Psoas muscle (tissue), 8 donors: ENCODE data around the gene LCAT. TPM values are rescaled to one million over a fixed set of nuclear protein-coding genes. Genes with fewer than 3 reads are reported as not detected.

Experiments
- ATAC-seq, 4 donors: fragments of 200-7000 bp; cut with Tn5 transposase; one replicate each; pipeline ENCODE4 v1.9.1; 2020; ENCODE audit warnings: moderate library complexity in 3 of 4, mild to moderate bottlenecking in 2 of 4
- DNase-seq, 2 donors: peaks; one replicate each; pipeline ENCODE4 v3.0.0-alpha.2; 2020
- H3K27ac ChIP-seq: fragments of 200-600 bp; one replicate; pipeline ENCODE4 v1.8.0; 2022
- H3K27me3 ChIP-seq, 3 donors: fragments of 200-600 bp in 1 of 3; one replicate each; pipeline versions ENCODE4 v1.6.1 to v1.8.0; 2013 to 2022; ENCODE audit warnings: low read length in 2 of 3, mild to moderate bottlenecking in 2 of 3, moderate library complexity in 1 of 3; ENCODE audit not compliant: insufficient read depth in 3 of 3
- H3K36me3 ChIP-seq, 2 donors: fragments of 200-600 bp in 1 of 2; one replicate each; pipeline versions ENCODE4 v1.6.1 to v1.8.0; 2013 to 2022; ENCODE audit warnings: low read depth in 1 of 2, mild to moderate bottlenecking in 1 of 2, moderate library complexity in 1 of 2; ENCODE audit not compliant: insufficient read depth in 1 of 2
- H3K4me1 ChIP-seq: fragments of 200-600 bp; one replicate; pipeline ENCODE4 v1.8.0; 2022
- H3K4me3 ChIP-seq: fragments of 200-600 bp; one replicate; pipeline ENCODE4 v1.8.0; 2022; ENCODE audit warnings: mild to moderate bottlenecking
- H3K9me3 ChIP-seq: fragments of 200-600 bp; one replicate; pipeline ENCODE4 v1.8.0; 2022
- CTCF ChIP-seq: fragments of 200-600 bp; IDR thresholded peaks from one replicate; pipeline ENCODE4 v1.8.0; 2022; ENCODE audit warnings: antibody characterized with exemption
- WGBS, 3 donors: extraction: QIAGEN DNeasy Blood & Tissue Kit; methylation state at CpG; one replicate each; pipeline versions ENCODE4 v1.1.6 to v1.1.7; 2013; 5-methylcytosine and 5-hydroxymethylcytosine counted together
- intact Hi-C, 2 donors: fragments of 100-400 bp; cut with DNase I; formaldehyde crosslinking; loops; one replicate each; pipeline versions ENCODE4 v1.11.0 to v1.14.2; 2022
- polyA plus RNA-seq, 3 donors: library from polyadenylated mRNA; stranded (reverse); fragments of 200-250 nt; gene quantifications; one replicate each; pipeline ENCODE4 v1.2.3, GENCODE V29; 2013
- total RNA-seq, 4 donors: library from RNA; stranded (reverse); fragmentation: NEBNext Ultra II Directional in 2 of 4; extraction: Animal tissue kit (Norgen Biotek cat#: 25700) in 2 of 4; gene quantifications; one replicate each; pipeline versions ENCODE4 v1.2.1 to v1.2.4, GENCODE V29; 2021 to 2023
- donor health status: healthy with polysubstance abuse.
- donor health status: DM: no; HTN: no; CAD: no; lungs with moderate emphysema.
- donor health status: Bipolar disorder and iron deficiency.
- donor health status: healthy.
- donor health status: DM: yes; HTN: yes; CAD: no.
- donor health status: DM: no; HTN: no; CAD: no.
- donor health status: DM: no; HTN: no; CAD: no.
- donor health status: DM: yes; HTN: yes; CAD: no.

The LCAT gene
- total and polyA plus RNA-seq, 7 donors: 4.1 to 15.1 (median 8.0) TPM

DNA sequence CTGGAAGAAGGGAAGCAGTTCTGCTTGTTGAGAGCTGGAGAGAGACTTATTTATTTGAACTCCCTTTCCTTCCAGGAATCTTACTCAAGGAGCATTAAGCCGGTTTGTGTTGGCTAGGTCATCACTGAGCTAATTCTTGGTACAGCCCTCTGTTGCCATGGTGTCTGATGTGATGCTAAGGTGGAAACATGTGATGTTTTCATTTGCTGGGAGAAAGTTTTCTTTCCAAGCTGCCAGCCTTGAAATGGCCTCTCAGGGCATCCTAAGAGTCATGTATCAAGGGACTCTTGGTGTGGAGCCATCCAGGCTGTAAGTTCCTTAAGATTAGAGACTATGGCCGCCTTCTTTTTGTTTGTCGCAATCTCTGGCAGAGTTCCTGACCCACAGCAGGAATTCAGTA is 46.7 kb downstream of the LCAT start:
- Histone ChIP-seq H3K36me3 (no peaks in the 10 kb centered on the region), H3K27ac (peak overlapping the region; percentile 62), H3K4me3 (no peak overlapping the region), H3K4me1 (peaks cover 64% of the 10 kb centered on the region), H3K27me3 (peaks cover 0 to 1% (median 0%) of the 10 kb centered on the region in 3 donors), H3K9me3 (no peaks in the 10 kb centered on the region)
- no peak for TF ChIP-seq CTCF
- DNase-seq (no peak), ATAC-seq (no peak)
- intact Hi-C loops: no loop called here
- 57 to 63% (median 58%) methylated on average over 3 of the region's 3 CpGs for WGBS, 3 donors

DNA sequence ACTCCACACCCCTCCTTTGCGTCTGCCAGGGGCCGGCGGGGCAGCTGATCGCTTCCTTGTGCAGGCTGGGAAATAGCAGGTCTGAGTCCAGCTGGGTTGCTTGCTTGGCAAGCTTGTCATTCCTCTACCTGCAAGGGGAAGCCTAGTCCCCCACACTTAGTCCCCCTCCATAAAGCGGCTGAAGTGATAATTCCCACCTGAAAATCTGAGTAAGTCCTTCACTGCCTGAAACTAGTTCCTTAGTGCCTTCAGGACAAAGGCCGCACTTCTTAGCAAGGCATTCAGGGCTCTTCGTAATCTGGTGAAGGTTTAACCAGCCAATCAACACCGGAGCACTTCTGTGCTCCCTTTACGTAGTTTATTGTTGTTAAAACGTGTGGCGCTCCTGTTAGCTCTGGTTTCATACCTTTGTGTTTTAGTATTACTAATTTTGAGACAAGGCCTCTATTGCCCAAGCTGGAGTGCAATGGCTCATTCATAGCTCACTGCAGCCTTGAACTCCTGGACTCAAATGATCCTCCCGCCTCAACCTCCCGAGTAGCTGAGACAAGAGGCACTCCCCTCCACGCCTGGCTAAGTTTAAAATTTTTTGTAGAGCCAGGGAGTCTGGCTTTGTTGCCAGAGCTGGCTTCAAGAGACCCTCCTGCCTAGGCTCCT is 50.0 kb downstream of the LCAT start:
- no peaks in the 10 kb centered on the region for H3K9me3 ChIP-seq
- H3K36me3 ChIP-seq: no peaks in the 10 kb centered on the region
- DNase-seq (no peak), ATAC-seq (peak in 1 of 4 donors; percentile 4)
- intact Hi-C loops: no loop called here
- H3K4me1 ChIP-seq: peaks cover 53% of the 10 kb centered on the region
- 14 to 17% (median 15%) methylated on average over 14 of the region's 14 CpGs for WGBS, 3 donors
- H3K27me3 ChIP-seq: peaks cover 0 to 1% (median 0%) of the 10 kb centered on the region in 3 donors
- H3K27ac ChIP-seq: peak overlapping the region; percentile 97
- H3K4me3 ChIP-seq: peak overlapping the region; percentile 99
- TF ChIP-seq CTCF: no peak

- no peak for TF ChIP-seq CTCF
- Histone ChIP-seq H3K4me3 (peak within 1 kb of the TSS; percentile 99), H3K27me3 (peaks cover 0 to 1% (median 0%) of the 10 kb centered on the region in 3 donors), H3K36me3 (no peaks in the 10 kb centered on the region), H3K4me1 (peaks cover 50% of the 10 kb centered on the region), H3K9me3 (no peaks in the 10 kb centered on the region), H3K27ac (peak within 1 kb of the TSS; percentile 97)
- peak; percentile 97 to 99 for DNase-seq
- intact Hi-C loops: no loop called here
- WGBS, 3 donors: 0% methylated on average over 58 to 90 of the region's 90 CpGs
- peak; percentile 95 to 97 (median 96) for ATAC-seq
Measured at GRCh38 chr16:67892899-67893742, 50.8 kb downstream of the LCAT start, which contains the start of gene PSKH1. PSKH1 (plus strand) TSS chr16:67893254; CDS start chr16:67908750, 15,496 bp downstream.

DNA sequence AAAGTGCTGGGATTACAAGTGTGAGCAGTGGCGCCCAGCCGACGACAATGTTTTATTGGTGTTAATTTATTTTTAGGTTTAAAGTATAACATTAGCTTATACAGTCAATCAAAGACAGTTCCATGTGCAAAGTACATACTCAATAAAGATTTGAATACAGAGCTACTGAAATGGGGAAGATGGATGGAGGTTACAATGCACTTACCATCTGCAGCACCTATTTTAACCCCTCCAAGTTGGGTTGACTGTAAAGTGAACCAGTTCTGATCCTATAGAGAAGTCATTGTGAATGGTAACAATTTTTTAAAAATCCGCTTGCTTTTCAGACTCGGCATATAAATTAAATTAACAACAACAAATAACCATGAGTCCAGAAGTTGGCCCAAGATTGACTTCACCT is 51.5 kb downstream of the LCAT start:
- 47 to 63% (median 52%) methylated on average over 5 of the region's 5 CpGs for WGBS, 3 donors

More for the DNA sequence above, 51.5 kb downstream of the LCAT start:
- intact Hi-C loops: no loop called here
- Histone ChIP-seq H3K27me3 (peaks cover 0 to 1% (median 0%) of the 10 kb centered on the region in 3 donors), H3K27ac (peak overlapping the region; percentile 97), H3K4me1 (peaks cover 44% of the 10 kb centered on the region), H3K4me3 (peak overlapping the region; percentile 99), H3K36me3 (no peaks in the 10 kb centered on the region), H3K9me3 (no peaks in the 10 kb centered on the region)
- no peak for ATAC-seq
- DNase-seq: no peak
- TF ChIP-seq CTCF: no peak

Other genes starting within 250 kb of the LCAT start
- 10 to 100 TPM in 1 of 4 donors, 1 to 10 TPM in 3; 8.0 to 11.3 (median 9.0) TPM for gene GFOD2, start 224.8 kb downstream of the LCAT start, total RNA-seq
- gene GFOD2, start 224.8 kb downstream of the LCAT start, polyA plus RNA-seq: 10 to 100 TPM; 12.2 to 17.3 (median 17.0) TPM
- gene RANBP10, start 137.6 kb downstream of the LCAT start, total RNA-seq: 10 to 100 TPM; 17.6 to 27.9 (median 25.2) TPM
- 10 to 100 TPM in 2 of 3 donors, 1 to 10 TPM in 1; 9.1 to 16.3 (median 11.1) TPM for gene RANBP10, start 137.6 kb downstream of the LCAT start, polyA plus RNA-seq
- gene TSNAXIP1, start 137.2 kb downstream of the LCAT start, total RNA-seq: under 1 TPM; 0.29 to 0.88 (median 0.60) TPM
- 1 to 10 TPM in 1 of 3 donors, under 1 TPM in 2; 0.27 to 1.4 (median 0.65) TPM for gene TSNAXIP1, start 137.2 kb downstream of the LCAT start, polyA plus RNA-seq
- 10 to 100 TPM; 30.2 to 37.8 (median 35.0) TPM for gene THAP11, start 101.8 kb downstream of the LCAT start, total RNA-seq
- 10 to 100 TPM; 31.9 to 78.6 (median 35.0) TPM for gene THAP11, start 101.8 kb downstream of the LCAT start, polyA plus RNA-seq
- 100 to 1,000 TPM in 2 of 4 donors, 10 to 100 TPM in 2; 77.4 to 104 (median 96.8) TPM for gene NUTF2, start 97.2 kb downstream of the LCAT start, total RNA-seq
- 100 to 1,000 TPM; 129 to 170 (median 134) TPM for gene NUTF2, start 97.2 kb downstream of the LCAT start, polyA plus RNA-seq
- gene CENPT, start 96.4 kb downstream of the LCAT start, total RNA-seq: 10 to 100 TPM; 17.2 to 26.4 (median 19.2) TPM
- 10 to 100 TPM; 13.8 to 19.9 (median 19.9) TPM for gene CENPT, start 96.4 kb downstream of the LCAT start, polyA plus RNA-seq
- 10 to 100 TPM; 33.8 to 52.1 (median 42.1) TPM for gene EDC4, start 71.1 kb downstream of the LCAT start, total RNA-seq
- gene EDC4, start 71.1 kb downstream of the LCAT start, polyA plus RNA-seq: 10 to 100 TPM; 21.1 to 32.2 (median 23.8) TPM
- gene NRN1L, start 59.2 kb downstream of the LCAT start, total RNA-seq: 1 to 10 TPM in 1 of 4 donors, under 1 TPM in 1, not detected in 2; 0.77 to 1.1 TPM
- gene NRN1L, start 59.2 kb downstream of the LCAT start, polyA plus RNA-seq: under 1 TPM; 0.23 to 0.38 (median 0.37) TPM
- 10 to 100 TPM; 11.3 to 18.8 (median 16.4) TPM for gene PSKH1, start 50.9 kb downstream of the LCAT start, total RNA-seq
- gene PSKH1, start 50.9 kb downstream of the LCAT start, polyA plus RNA-seq: 10 to 100 TPM in 2 of 3 donors, 1 to 10 TPM in 1; 9.6 to 16.9 (median 11.0) TPM
- gene CTRL, start 12.3 kb downstream of the LCAT start, total RNA-seq: 1 to 10 TPM in 1 of 4 donors, under 1 TPM in 3; 0.27 to 1.1 (median 0.79) TPM
- gene CTRL, start 12.3 kb downstream of the LCAT start, polyA plus RNA-seq: 1 to 10 TPM; 1.1 TPM
- 10 to 100 TPM; 27.6 to 34.7 (median 31.6) TPM for gene PSMB10, start 7.3 kb downstream of the LCAT start, total RNA-seq
- 10 to 100 TPM; 55.0 to 98.6 (median 67.3) TPM for gene PSMB10, start 7.3 kb downstream of the LCAT start, polyA plus RNA-seq
- 10 to 100 TPM; 24.1 to 89.5 (median 34.9) TPM for gene SLC12A4, start 24.5 kb upstream of the LCAT start, total RNA-seq
- gene SLC12A4, start 24.5 kb upstream of the LCAT start, polyA plus RNA-seq: 10 to 100 TPM; 18.3 to 34.8 (median 26.0) TPM
- gene DPEP3, start 36.4 kb upstream of the LCAT start, total RNA-seq: under 1 TPM in 3 of 4 donors, not detected in 1; 0.10 to 0.22 (median 0.17) TPM
- under 1 TPM in 2 of 3 donors, not detected in 1; 0.12 to 0.45 TPM for gene DPEP3, start 36.4 kb upstream of the LCAT start, polyA plus RNA-seq
- gene DPEP2, start 55.4 kb upstream of the LCAT start, total RNA-seq: 1 to 10 TPM in 1 of 4 donors, under 1 TPM in 2, not detected in 1; 0.25 to 1.1 (median 0.82) TPM
- under 1 TPM; 0.23 to 0.29 (median 0.27) TPM for gene DPEP2, start 55.4 kb upstream of the LCAT start, polyA plus RNA-seq
- not detected for gene DPEP2NB, start 71.8 kb upstream of the LCAT start, total RNA-seq
- gene DPEP2NB, start 71.8 kb upstream of the LCAT start, polyA plus RNA-seq: under 1 TPM in 1 of 3 donors, not detected in 2; 0.05 TPM
- 10 to 100 TPM; 10.0 to 19.3 (median 14.4) TPM for gene DDX28, start 79.1 kb upstream of the LCAT start, total RNA-seq
- gene DDX28, start 79.1 kb upstream of the LCAT start, polyA plus RNA-seq: 10 to 100 TPM; 11.9 to 20.2 (median 12.6) TPM
- gene DUS2, start 79.2 kb upstream of the LCAT start, total RNA-seq: 10 to 100 TPM in 2 of 4 donors, 1 to 10 TPM in 2; 7.0 to 10.5 (median 9.8) TPM
- 10 to 100 TPM in 1 of 3 donors, 1 to 10 TPM in 2; 3.4 to 15.1 (median 9.5) TPM for gene DUS2, start 79.2 kb upstream of the LCAT start, polyA plus RNA-seq
- 10 to 100 TPM; 40.8 to 53.5 (median 44.0) TPM for gene NFATC3, start 141.2 kb upstream of the LCAT start, total RNA-seq
- 10 to 100 TPM in 2 of 3 donors, 1 to 10 TPM in 1; 9.8 to 43.1 (median 17.3) TPM for gene NFATC3, start 141.2 kb upstream of the LCAT start, polyA plus RNA-seq